GM19397 (cell line): Measurements from ENCODE around the gene PCDHGB6.
"Not testable (repeated sequence)": the region's sequence is repeated elsewhere in the genome, so short reads cannot be mapped to it uniquely, and the experiment has no call there.

Source experiments
- ATAC-seq: cut with Tn5 transposase; IDR thresholded peaks from one replicate; pipeline ENCODE4 v1.9.1; 2021; ENCODE audit warnings: mild to moderate bottlenecking, moderate library complexity; ENCODE audit not compliant: unreplicated experiment

The PCDHGB6 gene

DNA sequence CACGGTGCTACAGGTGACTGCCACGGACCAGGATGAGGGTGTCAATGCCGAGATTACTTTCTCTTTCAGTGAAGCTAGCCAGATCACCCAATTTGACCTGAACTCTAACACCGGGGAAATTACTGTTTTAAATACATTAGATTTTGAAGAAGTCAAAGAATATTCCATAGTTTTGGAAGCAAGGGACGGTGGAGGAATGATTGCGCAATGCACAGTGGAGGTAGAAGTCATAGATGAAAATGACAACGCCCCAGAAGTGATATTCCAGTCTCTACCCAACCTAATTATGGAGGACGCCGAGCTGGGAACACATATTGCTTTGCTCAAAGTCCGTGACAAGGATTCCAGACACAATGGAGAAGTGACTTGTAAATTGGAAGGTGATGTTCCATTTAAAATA is 19.2 kb upstream of the PCDHGB6 start:
- no peak for ATAC-seq

DNA sequence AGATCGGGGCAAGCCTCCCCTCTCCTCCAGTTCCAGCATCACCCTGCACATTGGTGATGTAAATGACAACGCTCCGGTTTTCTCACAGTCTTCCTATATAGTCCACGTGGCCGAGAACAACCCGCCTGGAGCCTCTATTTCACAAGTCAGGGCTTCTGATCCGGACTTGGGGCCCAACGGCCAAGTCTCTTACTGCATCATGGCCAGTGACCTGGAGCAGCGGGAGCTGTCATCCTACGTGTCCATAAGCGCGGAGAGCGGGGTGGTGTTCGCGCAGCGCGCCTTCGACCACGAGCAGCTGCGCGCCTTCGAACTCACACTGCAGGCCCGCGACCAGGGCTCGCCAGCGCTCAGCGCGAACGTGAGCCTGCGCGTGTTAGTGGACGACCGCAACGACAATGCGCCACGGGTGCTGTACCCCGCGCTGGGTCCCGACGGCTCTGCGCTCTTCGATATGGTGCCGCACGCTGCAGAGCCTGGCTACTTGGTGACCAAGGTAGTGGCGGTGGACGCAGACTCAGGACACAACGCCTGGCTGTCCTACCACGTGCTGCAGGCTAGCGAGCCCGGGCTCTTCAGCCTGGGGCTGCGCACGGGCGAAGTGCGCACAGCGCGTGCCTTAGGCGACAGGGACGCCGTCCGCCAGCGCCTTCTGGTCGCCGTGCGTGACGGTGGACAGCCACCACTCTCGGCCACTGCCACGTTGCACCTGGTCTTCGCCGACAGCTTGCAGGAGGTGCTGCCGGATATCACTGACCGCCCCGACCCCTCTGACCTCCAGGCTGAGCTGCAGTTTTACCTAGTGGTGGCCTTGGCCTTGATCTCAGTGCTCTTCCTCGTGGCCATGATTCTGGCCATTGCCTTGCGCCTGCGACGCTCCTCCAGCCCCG is 18.4 kb upstream of the PCDHGB6 start:
- no peak for ATAC-seq

DNA sequence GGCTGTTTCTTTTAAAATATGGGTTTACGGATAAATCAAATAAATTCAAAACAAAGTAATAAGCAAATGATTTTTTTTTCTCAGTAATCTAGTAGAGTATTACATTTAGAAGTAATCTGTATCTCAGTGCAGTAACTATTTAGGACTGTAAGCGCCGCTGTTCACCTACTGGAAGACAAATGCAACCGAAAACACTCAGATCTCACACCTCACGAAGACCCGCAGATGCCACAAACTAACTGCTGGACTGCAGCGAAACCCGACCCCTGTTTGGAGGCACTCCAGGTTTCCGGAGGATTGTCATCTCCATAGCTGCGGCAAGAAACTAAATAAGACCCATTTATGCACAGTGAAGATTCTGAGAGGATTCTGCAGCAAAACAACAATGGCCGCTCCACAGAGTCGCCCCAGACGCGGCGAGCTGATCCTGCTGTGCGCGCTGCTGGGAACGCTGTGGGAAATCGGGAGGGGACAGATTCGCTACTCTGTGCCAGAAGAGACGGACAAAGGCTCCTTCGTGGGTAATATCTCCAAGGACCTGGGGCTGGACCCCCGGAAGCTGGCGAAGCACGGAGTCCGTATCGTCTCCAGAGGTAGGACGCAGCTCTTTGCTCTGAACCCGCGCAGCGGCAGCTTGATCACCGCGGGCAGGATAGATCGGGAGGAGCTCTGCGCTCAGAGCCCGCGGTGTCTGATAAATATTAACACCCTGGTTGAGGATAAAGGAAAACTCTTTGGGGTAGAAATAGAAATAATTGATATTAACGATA is 15.2 kb upstream of the PCDHGB6 start, which contains the start of gene PCDHGA8:
PCDHGA8 (plus strand) TSS at position 205 of the 770 bp plus-strand sequence; CDS start at position 386, 181 bp downstream.
- ATAC-seq, result no peak

DNA sequence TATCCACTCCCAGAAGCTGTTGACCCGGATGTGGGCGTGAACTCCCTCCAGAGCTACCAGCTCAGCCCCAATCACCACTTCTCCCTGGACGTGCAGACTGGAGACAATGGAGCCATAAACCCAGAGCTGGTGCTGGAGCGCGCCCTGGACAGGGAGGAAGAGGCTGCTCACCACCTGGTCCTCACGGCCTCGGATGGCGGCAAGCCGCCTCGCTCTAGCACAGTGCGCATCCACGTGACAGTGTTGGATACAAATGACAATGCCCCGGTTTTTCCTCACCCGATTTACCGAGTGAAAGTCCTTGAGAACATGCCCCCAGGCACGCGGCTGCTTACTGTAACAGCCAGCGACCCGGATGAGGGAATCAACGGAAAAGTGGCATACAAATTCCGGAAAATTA is 14.6 kb upstream of the PCDHGB6 start:
- no peak for ATAC-seq

DNA sequence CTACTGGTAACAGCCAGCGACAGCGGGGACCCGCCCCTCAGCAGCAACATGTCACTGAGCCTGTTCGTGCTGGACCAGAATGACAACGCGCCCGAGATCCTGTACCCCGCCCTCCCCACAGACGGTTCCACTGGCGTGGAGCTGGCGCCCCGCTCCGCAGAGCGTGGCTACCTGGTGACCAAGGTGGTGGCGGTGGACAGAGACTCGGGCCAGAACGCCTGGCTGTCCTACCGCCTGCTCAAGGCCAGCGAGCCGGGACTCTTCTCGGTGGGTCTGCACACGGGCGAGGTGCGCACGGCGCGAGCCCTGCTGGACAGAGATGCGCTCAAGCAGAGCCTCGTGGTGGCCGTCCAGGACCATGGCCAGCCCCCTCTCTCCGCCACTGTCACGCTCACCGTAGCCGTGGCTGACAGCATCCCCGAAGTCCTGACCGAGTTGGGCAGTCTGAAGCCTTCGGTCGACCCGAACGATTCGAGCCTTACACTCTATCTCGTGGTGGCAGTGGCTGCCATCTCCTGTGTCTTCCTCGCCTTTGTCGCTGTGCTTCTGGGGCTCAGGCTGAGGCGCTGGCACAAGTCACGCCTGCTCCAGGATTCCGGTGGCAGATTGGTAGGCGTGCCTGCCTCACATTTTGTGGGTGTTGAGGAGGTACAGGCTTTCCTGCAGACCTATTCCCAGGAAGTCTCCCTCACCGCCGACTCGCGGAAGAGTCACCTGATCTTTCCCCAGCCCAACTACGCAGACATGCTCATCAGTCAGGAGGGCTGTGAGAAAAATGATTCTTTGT is 13.2 kb upstream of the PCDHGB6 start:
- ATAC-seq, result not testable (repeated sequence)

DNA sequence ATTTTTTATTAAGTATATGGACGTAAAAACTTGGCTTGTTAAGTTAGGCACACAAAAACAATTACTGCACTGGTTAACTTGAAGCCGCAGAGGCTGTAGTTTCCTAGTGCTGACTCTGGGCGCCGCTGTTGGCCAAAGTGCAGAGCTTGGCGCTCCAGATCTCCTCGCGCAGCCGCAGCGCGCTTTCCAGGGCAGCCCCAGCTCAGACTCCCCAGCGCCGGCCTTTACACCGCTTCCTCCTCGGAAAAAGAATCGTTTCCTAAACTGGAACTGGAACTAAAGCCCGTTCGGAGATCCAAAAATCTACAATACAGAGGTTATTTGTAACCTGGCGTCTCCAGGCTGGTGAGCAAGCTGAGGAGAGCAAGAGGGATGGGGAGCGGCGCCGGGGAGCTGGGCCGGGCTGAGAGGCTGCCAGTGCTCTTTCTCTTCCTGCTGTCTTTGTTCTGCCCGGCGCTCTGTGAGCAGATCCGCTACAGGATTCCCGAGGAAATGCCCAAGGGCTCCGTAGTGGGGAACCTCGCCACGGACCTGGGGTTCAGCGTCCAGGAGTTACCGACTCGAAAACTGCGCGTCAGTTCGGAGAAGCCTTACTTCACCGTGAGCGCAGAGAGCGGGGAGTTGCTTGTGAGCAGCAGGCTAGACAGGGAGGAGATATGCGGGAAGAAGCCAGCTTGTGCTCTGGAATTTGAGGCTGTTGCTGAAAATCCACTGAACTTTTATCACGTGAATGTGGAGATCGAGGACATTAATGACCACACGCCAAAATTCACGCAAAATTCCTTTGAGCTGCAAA is 9.9 kb upstream of the PCDHGB6 start, which contains the start of gene PCDHGB5:
PCDHGB5 (plus strand) TSS at position 192 of the 796 bp plus-strand sequence; CDS start at position 373, 181 bp downstream.
- ATAC-seq, result peak; percentile 96

DNA sequence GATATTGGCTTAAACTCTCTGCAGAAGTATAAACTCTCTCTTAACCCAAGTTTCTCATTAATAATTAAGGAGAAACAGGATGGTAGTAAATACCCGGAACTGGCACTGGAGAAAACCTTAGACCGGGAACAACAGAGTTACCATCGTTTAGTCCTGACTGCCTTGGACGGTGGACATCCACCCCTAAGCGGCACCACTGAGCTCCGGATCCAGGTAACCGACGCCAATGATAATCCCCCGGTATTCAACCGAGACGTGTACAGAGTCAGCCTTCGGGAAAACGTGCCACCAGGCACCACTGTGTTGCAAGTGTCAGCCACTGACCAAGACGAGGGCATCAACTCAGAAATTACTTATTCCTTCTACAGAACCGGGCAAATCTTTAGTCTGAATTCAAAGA is 9.2 kb upstream of the PCDHGB6 start:
- ATAC-seq, result no peak

DNA sequence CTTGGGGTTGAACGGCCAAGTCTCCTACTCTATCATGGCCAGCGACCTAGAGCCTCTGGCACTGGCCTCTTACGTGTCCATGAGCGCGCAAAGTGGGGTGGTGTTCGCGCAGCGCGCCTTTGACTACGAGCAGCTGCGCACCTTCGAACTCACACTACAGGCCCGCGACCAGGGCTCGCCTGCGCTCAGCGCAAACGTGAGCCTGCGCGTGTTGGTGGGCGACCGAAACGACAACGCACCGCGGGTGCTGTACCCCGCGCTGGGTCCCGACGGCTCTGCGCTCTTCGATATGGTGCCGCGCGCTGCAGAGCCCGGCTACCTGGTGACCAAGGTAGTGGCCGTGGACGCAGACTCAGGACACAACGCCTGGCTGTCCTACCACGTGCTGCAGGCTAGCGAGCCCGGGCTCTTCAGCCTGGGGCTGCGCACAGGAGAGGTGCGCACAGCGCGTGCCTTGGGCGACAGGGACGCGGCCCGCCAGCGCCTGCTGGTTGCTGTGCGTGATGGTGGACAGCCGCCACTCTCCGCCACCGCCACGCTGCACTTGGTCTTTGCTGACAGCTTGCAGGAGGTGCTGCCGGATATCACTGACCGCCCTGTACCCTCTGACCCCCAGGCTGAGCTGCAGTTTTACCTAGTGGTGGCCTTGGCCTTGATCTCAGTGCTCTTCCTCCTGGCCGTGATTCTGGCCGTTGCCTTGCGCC is 8.1 kb upstream of the PCDHGB6 start:
- ATAC-seq, result no peak

DNA sequence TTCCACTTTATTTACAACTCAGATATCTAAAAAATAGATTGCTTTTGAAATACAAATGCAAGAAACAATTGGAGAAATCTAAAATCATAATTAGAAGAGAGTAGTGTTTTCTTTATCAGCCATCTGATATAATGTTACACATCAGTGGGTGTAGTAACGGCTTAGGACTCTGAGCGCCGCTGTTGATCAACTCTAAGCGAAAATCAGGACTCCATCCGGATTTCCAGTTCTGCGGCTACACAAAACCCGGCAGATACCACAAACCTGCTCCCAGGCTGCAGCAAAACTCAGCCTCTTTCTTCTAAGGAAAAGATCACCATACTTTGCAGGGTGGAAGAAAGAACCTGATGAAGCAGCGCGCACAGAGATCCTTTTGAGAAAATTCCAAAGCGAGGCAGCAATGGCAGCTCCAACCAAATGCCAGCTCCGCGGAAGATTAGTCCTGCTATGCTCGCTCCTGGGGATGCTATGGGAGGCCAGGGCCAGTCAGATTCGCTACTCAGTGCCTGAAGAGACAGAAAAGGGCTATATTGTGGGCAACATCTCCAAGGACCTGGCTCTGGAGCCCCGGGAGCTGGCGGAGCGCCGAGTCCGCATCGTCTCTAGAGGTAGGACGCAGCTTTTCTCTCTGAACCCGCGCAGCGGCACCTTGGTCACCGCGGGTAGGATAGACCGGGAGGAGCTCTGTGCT is 5.1 kb upstream of the PCDHGB6 start, which contains the start of gene PCDHGA9:
PCDHGA9 (plus strand) TSS at position 226 of the 691 bp plus-strand sequence; CDS start at position 401, 175 bp downstream.
- ATAC-seq, result no peak

DNA sequence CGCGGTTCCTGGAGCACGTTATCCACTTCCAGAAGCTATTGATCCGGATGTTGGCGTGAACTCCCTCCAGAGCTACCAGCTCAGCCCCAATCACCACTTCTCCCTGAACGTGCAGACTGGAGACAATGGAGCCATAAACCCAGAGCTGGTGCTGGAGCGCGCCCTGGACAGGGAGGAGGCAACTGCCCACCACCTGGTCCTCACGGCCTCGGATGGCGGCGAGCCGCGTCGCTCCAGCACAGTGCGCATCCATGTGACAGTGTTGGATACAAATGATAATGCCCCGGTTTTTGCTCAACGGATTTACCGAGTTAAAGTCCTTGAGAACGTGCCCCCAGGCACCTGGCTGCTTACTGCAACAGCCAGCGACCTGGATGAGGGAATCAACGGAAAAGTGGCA is 4.4 kb upstream of the PCDHGB6 start:
- no peak for ATAC-seq

DNA sequence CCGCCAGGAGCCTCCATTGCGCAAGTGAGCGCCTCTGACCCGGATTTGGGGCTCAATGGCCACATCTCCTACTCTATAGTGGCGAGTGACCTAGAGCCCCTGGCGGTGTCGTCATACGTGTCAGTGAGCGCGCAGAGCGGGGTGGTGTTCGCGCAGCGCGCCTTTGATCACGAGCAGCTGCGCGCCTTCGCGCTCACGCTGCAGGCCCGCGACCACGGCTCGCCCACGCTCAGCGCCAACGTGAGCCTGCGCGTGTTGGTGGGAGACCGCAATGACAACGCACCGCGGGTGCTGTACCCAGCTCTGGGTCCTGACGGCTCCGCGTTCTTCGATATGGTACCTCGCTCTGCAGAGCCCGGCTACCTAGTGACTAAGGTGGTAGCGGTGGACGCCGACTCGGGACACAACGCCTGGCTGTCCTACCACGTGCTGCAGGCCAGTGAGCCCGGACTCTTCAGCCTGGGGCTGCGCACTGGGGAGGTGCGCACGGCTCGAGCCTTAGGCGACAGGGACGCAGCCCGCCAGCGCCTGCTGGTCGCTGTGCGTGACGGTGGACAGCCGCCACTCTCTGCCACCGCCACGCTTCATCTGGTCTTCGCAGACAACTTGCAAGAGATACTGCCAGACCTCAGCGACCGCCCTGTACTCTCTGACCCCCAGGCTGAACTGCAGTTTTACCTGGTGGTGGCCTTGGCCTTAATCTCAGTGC is 1.9 kb downstream of the PCDHGB6 start:
- ATAC-seq, result no peak

DNA sequence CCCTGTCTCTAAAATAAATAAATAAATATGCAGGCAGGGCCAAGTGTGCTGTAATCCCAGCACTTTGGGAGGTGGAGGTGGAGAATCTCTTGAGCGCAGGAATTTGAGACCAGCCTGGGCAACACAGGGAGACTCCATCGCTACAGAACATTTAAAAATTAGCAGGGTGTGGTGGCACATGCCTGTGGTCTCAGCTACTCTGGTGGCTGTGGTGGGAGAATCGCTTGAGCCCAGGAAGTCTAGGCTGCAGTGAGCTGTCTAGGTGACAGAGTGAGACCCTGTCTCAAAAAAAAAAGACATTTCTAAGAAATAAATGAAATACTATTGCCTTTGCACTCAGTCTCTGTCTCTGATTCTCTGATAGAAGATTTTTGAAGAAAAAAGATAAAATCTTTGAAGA is 3.8 kb downstream of the PCDHGB6 start:
- ATAC-seq, result no peak

DNA sequence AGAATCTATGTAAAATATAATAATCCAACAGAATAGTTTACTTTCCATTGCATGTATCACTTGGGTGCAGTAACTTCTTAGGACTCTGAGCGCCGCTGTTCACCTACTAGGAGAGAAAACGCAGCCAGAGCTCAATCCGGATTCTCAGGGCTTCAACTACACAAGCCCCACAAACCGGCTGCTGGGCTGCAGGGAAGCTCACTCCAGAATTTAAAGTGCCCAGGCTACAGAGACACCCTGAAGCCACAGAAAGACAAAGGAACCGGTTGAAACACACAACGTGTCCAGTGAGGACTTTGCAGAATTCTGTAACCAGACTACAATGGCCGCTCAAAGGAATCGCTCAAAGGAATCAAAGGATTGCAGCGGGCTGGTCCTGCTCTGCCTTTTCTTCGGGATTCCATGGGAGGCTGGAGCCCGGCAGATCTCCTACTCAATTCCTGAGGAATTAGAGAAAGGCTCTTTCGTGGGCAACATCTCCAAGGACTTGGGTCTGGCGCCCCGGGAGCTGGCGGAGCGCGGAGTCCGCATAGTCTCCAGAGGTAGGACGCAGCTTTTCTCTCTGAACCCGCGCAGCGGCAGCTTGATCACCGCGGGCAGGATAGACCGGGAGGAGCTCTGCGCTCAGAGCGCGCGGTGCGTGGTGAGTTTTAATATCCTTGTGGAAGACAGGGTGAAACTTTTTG is 5.2 kb downstream of the PCDHGB6 start, which contains the start of gene PCDHGA10:
PCDHGA10 (plus strand) TSS at position 134 of the 686 bp plus-strand sequence; CDS start at position 323, 189 bp downstream.
- ATAC-seq, result peak; percentile 72

DNA sequence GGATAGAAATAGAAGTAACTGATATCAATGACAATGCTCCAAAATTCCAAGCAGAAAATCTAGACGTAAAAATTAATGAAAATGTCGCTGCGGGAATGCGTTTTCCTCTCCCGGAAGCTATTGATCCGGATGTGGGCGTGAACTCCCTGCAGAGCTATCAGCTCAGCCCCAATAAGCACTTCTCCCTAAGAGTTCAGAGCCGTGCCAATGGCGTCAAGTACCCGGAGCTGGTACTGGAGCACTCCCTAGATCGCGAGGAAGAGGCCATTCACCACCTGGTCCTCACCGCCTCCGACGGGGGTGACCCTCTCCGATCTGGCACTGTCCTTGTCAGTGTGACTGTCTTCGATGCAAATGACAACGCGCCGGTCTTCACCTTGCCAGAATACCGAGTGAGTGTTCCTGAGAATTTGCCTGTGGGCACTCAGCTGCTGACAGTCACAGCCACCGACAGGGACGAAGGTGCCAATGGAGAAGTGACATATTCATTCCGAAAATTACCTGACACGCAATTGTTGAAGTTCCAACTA is 5.8 kb downstream of the PCDHGB6 start:
- ATAC-seq, result no peak

DNA sequence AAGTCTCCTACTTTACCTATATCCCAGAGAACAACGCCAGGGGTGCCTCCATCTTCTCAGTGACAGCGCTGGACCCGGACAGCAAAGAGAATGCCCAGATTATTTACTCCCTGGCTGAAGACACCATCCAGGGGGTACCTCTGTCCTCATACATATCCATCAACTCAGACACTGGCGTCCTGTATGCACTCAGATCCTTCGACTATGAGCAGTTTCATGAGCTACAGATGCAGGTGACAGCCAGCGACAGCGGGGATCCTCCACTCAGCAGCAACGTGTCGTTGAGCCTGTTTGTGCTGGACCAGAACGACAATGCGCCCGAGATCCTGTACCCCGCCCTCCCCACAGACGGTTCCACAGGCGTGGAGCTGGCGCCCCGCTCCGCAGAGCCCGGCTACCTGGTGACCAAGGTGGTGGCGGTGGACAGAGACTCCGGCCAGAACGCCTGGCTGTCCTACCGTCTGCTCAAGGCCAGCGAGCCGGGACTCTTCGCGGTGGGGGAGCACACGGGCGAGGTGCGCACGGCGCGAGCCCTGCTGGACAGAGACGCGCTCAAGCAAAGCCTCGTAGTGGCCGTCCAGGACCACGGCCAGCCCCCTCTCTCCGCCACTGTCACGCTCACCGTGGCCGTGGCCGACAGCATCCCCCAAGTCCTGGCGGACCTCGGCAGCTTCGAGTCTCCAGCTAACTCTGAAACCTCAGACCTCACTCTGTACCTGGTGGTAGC is 6.9 kb downstream of the PCDHGB6 start:
- ATAC-seq, result not testable (repeated sequence)

DNA sequence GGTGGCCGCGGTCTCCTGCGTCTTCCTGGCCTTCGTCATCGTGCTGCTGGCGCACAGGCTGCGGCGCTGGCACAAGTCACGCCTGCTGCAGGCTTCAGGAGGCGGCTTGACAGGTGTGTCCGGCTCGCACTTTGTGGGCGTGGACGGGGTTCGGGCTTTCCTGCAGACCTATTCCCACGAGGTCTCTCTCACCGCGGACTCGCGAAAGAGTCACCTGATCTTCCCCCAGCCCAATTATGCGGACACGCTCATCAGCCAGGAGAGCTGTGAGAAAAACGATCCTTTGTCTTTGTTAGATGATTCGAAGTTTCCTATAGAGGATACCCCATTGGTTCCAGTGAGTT is 7.4 kb downstream of the PCDHGB6 start:
- ATAC-seq, result not testable (repeated sequence)
